GM19397 (cell line): ENCODE data around the gene PPIH.
"Not testable (repeated sequence)": the region's sequence is repeated elsewhere in the genome, so short reads cannot be mapped to it uniquely, and the experiment has no call there.

ENCODE experiments used
- ATAC-seq: cut with Tn5 transposase; IDR thresholded peaks from one replicate; pipeline ENCODE4 v1.9.1; 2021; ENCODE audit warnings: mild to moderate bottlenecking, moderate library complexity; ENCODE audit not compliant: unreplicated experiment

The PPIH gene

GRCh38 chr1:42657981-42658876 lies at the start of gene PPIH:
Gene PPIH (plus strand): TSS chr1:42658423. CDS start chr1:42658447, 24 bp downstream.
- peak; percentile 97 for ATAC-seq

GRCh38 chr1:42613803-42614131 lies 44.5 kb upstream of the PPIH start:
- no peak for ATAC-seq

- ATAC-seq: no peak
Measured at GRCh38 chr1:42618866-42619265, 39.4 kb upstream of the PPIH start.

GRCh38 chr1:42620307-42620706 lies 37.9 kb upstream of the PPIH start:
- ATAC-seq: no peak

- not testable (repeated sequence) for ATAC-seq
Measured at GRCh38 chr1:42621180-42621579, 37.0 kb upstream of the PPIH start.

GRCh38 chr1:42627205-42627604 lies 31.0 kb upstream of the PPIH start:
- ATAC-seq: not testable (repeated sequence)

GRCh38 chr1:42639116-42639515 lies 19.1 kb upstream of the PPIH start:
- ATAC-seq: no peak

GRCh38 chr1:42646056-42646455 lies 12.2 kb upstream of the PPIH start:
- ATAC-seq: no peak

GRCh38 chr1:42657201-42657600 lies 1.0 kb upstream of the PPIH start:
- no peak for ATAC-seq

- no peak for ATAC-seq
Measured at GRCh38 chr1:42658877-42659337, 684 bp downstream of the PPIH start.

- ATAC-seq: no peak
Measured at GRCh38 chr1:42660907-42661500, 2.8 kb downstream of the PPIH start.

- no peak for ATAC-seq
Measured at GRCh38 chr1:42669936-42670335, 11.7 kb downstream of the PPIH start.

GRCh38 chr1:42670425-42670824 lies 12.2 kb downstream of the PPIH start:
- ATAC-seq: no peak

GRCh38 chr1:42674214-42674613 lies 16.0 kb downstream of the PPIH start:
- no peak for ATAC-seq

GRCh38 chr1:42674682-42675081 lies 16.5 kb downstream of the PPIH start:
- ATAC-seq: no peak

- ATAC-seq: no peak
Measured at GRCh38 chr1:42675467-42675866, 17.2 kb downstream of the PPIH start.

- no peak for ATAC-seq
Measured at GRCh38 chr1:42676534-42677087, 18.4 kb downstream of the PPIH start.

GRCh38 chr1:42679364-42679983 lies 21.3 kb downstream of the PPIH start:
- ATAC-seq: no peak

GRCh38 chr1:42680055-42680454 lies 21.8 kb downstream of the PPIH start:
- ATAC-seq: no peak

GRCh38 chr1:42680921-42681683 lies 22.9 kb downstream of the PPIH start:
- no peak for ATAC-seq
